ENCODE results near the gene UCHL5. TPM values are rescaled to one million over a fixed set of nuclear protein-coding genes. Genes with fewer than 3 reads are reported as not detected.
"Not testable (repeated sequence)": the region's sequence is repeated elsewhere in the genome, so short reads cannot be mapped to it uniquely, and the experiment has no call there.

Gene UCHL5
- total and polyA plus RNA-seq, 2 of the 13 experiments (the other 11 are each of a cell fraction or from before 2014, with no cell fraction given) = 18.2 to 44.1 TPM

GRCh38 chr1:193033610-193034009 is 25.6 kb downstream of the UCHL5 start:
- in situ Hi-C loops (cut with HindIII; ENCODE audit: extremely low pct_ligation_motif_present, low pct_unique_long_range_greater_than_20kb) = no loop called here
- Histone ChIP-seq H3K27me3 (ENCODE audit: control insufficient read depth in 1 of 2, insufficient read depth in 2 of 2, low read length in 2 of 2) (no peaks in the 10 kb centered on the region), H4K20me1 (ENCODE audit: insufficient read depth, low read length) (peaks cover 10% of the 10 kb centered on the region; the same call in 1 of the 2 replicates), H3K9me3 (ENCODE audit: low read length) (no peaks in the 10 kb centered on the region), H3K9ac (ENCODE audit: insufficient read depth, low read depth, low read length) (no peak overlapping the region), H3K4me1 (ENCODE audit: insufficient read depth, low read length) (peaks cover 24% of the 10 kb centered on the region), H3K4me3 (replicated peaks in 1 of 3; ENCODE audit: insufficient read depth in 1 of 3, low read depth in 2 of 3, low read length in 3 of 3) (no peak overlapping the region), H3K27ac (ENCODE audit: extremely low read length, insufficient read depth, low read length) (no peak overlapping the region), H2AFZ (ENCODE audit: low read length) (no peak overlapping the region), H3K36me3 (replicated peaks in 1 of 2; ENCODE audit: control insufficient read depth in 1 of 2, insufficient read depth in 2 of 2, low read length in 2 of 2) (0 out of 5 replicates have a peak, but pooled peaks cover 0 to 4% of the 10 kb centered on the region in 2 experiments), H3K79me2 (ENCODE audit: insufficient read depth, low read length) (peaks cover 53% of the 10 kb centered on the region), H3K4me2 (ENCODE audit: low read depth, low read length) (no peak overlapping the region)
- ChIA-PET CTCF (ENCODE audit: low intra/inter-chr PET ratio, low total read pairs) (no interaction called here), POLR2A (no interaction called here)
- no TSS peak for BruUV-seq (replicated peaks)
- TF ChIP-seq, protein P1, sequence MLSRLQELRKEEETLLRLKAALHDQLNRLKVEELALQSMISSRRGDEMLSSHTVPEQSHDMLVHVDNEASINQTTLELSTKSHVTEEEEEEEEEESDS (CRISPR knock-in tag; IDR thresholded peaks at IDR 0.05; ENCODE audit: borderline replicate concordance) = no peak
- TF ChIP-seq ZNF768 (CRISPR knock-in tag; IDR thresholded peaks at IDR 0.05) (no peak), KAT2B (IDR thresholded peaks at IDR 0.05; ENCODE audit: borderline replicate concordance, low read depth, low read length) (no peak), ZNF790 (CRISPR knock-in tag; IDR thresholded peaks at IDR 0.05; ENCODE audit: borderline replicate concordance) (no peak), ASH2L (IDR thresholded peaks at IDR 0.05; ENCODE audit: insufficient read length, low read depth, low read length) (no peak), TRAFD1 (CRISPR knock-in tag; IDR thresholded peaks at IDR 0.05; ENCODE audit: borderline replicate concordance) (no peak), SMAD1 (CRISPR knock-in tag; IDR thresholded peaks at IDR 0.05; ENCODE audit: borderline replicate concordance, low read depth) (no peak), ZNF362 (CRISPR knock-in tag; IDR thresholded peaks at IDR 0.05; ENCODE audit: borderline replicate concordance) (no peak), GTF3A (CRISPR knock-in tag; conservative IDR thresholded peaks at IDR 0.05) (no peak), HDAC2 (CRISPR knock-in tag; IDR thresholded peaks at IDR 0.05) (no peak)
- intact Hi-C loops (cut with micrococcal nuclease; ENCODE audit: unreplicated experiment) = no loop called here
- FAIRE-seq (no peak), DNase-seq (ENCODE audit: low spot score) (no peak), ATAC-seq (no peak)

DNA sequence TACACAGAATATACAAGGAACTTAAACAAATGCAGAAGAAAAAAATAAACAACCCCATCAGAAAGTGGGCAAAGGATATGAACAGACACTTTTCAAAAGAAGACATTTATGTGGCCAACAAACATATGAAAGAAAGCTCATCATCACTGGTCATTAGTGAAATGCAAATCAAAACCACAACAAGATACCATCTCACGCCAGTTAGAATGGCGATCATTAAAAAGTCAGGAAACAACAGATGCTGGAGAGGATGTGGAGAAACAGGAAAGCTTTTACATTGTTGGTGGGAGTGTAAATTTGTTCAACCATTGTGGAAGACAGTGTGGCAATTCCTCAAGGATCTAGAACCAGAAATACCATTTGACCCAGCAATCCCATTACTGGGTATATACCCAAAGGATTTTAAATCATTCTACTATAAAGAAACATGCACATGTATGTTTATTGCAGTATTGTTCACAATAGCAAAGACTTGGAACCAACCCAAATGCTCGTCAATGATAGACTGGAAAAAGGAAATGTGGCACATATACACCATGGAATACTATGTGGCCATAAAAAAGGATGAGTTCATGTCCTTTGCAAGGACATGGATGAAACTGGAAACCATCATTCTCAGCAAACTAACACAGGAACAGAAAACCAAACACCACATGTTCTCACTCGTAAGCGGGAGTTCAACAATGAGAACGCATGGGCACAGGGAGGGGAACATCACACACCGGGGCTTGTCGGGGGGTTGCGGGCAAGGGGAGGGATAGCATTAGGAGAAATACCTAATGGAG is 26.3 kb downstream of the UCHL5 start:
- CTCF ChIA-PET (ENCODE audit: low intra/inter-chr PET ratio, low total read pairs); H3K36me3 ChIP-seq (replicated peaks in 1 of 2; ENCODE audit: control insufficient read depth in 1 of 2, insufficient read depth in 2 of 2, low read length in 2 of 2); H3K4me2 ChIP-seq (ENCODE audit: low read depth, low read length); H3K27me3 ChIP-seq (ENCODE audit: control insufficient read depth in 1 of 2, insufficient read depth in 2 of 2, low read length in 2 of 2); H3K9me3 ChIP-seq (ENCODE audit: low read length); H4K20me1 ChIP-seq (ENCODE audit: insufficient read depth, low read length); ATAC-seq; BruUV-seq (replicated peaks); in situ Hi-C loops (cut with HindIII; ENCODE audit: extremely low pct_ligation_motif_present, low pct_unique_long_range_greater_than_20kb); H3K27ac ChIP-seq (ENCODE audit: extremely low read length, insufficient read depth, low read length); H2AFZ ChIP-seq (ENCODE audit: low read length); POLR2A ChIA-PET; FAIRE-seq; H3K9ac ChIP-seq (ENCODE audit: insufficient read depth, low read depth, low read length); intact Hi-C loops (cut with micrococcal nuclease; ENCODE audit: unreplicated experiment); H3K4me3 ChIP-seq (replicated peaks in 1 of 3; ENCODE audit: insufficient read depth in 1 of 3, low read depth in 2 of 3, low read length in 3 of 3); DNase-seq (ENCODE audit: low spot score): not testable (repeated sequence)
- WGBS (ENCODE audit: low lambda C conversion rate) = 98% methylated on average over 9 of the region's 9 CpGs
- Histone ChIP-seq H3K4me1 (ENCODE audit: insufficient read depth, low read length) (peaks cover 24% of the 10 kb centered on the region), H3K79me2 (ENCODE audit: insufficient read depth, low read length) (peaks cover 50% of the 10 kb centered on the region)

Measured in HepG2 (cell line).